ENCODE measurements around the gene ZNF865.

ZNF865 gene

DNA sequence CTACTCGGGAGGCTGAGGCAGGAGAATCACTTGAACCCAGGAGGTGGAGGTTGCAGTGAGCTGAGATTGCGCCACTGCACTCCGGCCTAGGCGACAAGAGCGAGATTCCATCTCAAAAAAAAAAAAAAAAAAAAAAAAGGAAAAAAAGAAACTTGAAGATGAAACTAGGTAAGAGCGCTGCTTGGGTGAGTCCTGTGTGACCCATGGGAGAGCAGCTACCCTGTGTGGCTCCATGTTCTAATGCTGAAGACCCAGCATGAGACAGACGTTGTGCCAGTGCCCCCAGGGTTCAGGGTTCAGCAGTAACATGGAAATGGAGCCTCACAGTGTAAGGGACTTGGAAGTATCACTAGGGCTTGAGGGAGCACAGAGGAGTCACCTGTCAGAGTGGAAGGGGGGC is 13.0 kb downstream of the ZNF865 start:
- TF ChIP-seq, protein P1, sequence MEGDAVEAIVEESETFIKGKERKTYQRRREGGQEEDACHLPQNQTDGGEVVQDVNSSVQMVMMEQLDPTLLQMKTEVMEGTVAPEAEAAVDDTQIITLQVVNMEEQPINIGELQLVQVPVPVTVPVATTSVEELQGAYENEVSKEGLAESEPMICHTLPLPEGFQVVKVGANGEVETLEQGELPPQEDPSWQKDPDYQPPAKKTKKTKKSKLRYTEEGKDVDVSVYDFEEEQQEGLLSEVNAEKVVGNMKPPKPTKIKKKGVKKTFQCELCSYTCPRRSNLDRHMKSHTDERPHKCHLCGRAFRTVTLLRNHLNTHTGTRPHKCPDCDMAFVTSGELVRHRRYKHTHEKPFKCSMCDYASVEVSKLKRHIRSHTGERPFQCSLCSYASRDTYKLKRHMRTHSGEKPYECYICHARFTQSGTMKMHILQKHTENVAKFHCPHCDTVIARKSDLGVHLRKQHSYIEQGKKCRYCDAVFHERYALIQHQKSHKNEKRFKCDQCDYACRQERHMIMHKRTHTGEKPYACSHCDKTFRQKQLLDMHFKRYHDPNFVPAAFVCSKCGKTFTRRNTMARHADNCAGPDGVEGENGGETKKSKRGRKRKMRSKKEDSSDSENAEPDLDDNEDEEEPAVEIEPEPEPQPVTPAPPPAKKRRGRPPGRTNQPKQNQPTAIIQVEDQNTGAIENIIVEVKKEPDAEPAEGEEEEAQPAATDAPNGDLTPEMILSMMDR (conservative IDR thresholded peaks at IDR 0.05; ENCODE audit: control insufficient read depth, insufficient read depth, low read depth, low read length), result no peak

GRCh38 chr19:55619286-55619685 is 13.8 kb downstream of the ZNF865 start:
- TF ChIP-seq, protein P1 (conservative IDR thresholded peaks at IDR 0.05; ENCODE audit: control insufficient read depth, insufficient read depth, low read depth, low read length), result no peak
- no peak for DNase-seq (ENCODE audit: low read depth)
- no peak overlapping the region for H3K4me3 ChIP-seq (ENCODE audit: control insufficient read depth, low read depth, low read length)

More for the DNA sequence above, 13.0 kb downstream of the ZNF865 start:
- DNase-seq (ENCODE audit: low read depth), result no peak
- H3K4me3 ChIP-seq (ENCODE audit: control insufficient read depth, low read depth, low read length), result no peak overlapping the region

- DNase-seq (ENCODE audit: low read depth), result no peak
- no peak overlapping the region for H3K4me3 ChIP-seq (ENCODE audit: control insufficient read depth, low read depth, low read length)
- TF ChIP-seq, protein P1 (conservative IDR thresholded peaks at IDR 0.05; ENCODE audit: control insufficient read depth, insufficient read depth, low read depth, low read length), result no peak
Observed at GRCh38 chr19:55620410-55621204, 15.2 kb downstream of the ZNF865 start.

GRCh38 chr19:55621205-55621672 is 15.8 kb downstream of the ZNF865 start:
- TF ChIP-seq, protein P1 (conservative IDR thresholded peaks at IDR 0.05; ENCODE audit: control insufficient read depth, insufficient read depth, low read depth, low read length), result no peak
- no peak for DNase-seq (ENCODE audit: low read depth)
- H3K4me3 ChIP-seq (ENCODE audit: control insufficient read depth, low read depth, low read length), result no peak overlapping the region

- no peak overlapping the region for H3K4me3 ChIP-seq (ENCODE audit: control insufficient read depth, low read depth, low read length)
- DNase-seq (ENCODE audit: low read depth), result no peak
- TF ChIP-seq, protein P1 (conservative IDR thresholded peaks at IDR 0.05; ENCODE audit: control insufficient read depth, insufficient read depth, low read depth, low read length), result no peak
Observed at GRCh38 chr19:55621673-55622231, 16.3 kb downstream of the ZNF865 start.

GRCh38 chr19:55622242-55622969 is 17.0 kb downstream of the ZNF865 start:
- TF ChIP-seq, protein P1 (conservative IDR thresholded peaks at IDR 0.05; ENCODE audit: control insufficient read depth, insufficient read depth, low read depth, low read length), result no peak
- DNase-seq (ENCODE audit: low read depth), result no peak
- no peak overlapping the region for H3K4me3 ChIP-seq (ENCODE audit: control insufficient read depth, low read depth, low read length)

All from fibroblast of mammary gland (primary cell).